ENCODE data around the gene CLEC3A.

DNA sequence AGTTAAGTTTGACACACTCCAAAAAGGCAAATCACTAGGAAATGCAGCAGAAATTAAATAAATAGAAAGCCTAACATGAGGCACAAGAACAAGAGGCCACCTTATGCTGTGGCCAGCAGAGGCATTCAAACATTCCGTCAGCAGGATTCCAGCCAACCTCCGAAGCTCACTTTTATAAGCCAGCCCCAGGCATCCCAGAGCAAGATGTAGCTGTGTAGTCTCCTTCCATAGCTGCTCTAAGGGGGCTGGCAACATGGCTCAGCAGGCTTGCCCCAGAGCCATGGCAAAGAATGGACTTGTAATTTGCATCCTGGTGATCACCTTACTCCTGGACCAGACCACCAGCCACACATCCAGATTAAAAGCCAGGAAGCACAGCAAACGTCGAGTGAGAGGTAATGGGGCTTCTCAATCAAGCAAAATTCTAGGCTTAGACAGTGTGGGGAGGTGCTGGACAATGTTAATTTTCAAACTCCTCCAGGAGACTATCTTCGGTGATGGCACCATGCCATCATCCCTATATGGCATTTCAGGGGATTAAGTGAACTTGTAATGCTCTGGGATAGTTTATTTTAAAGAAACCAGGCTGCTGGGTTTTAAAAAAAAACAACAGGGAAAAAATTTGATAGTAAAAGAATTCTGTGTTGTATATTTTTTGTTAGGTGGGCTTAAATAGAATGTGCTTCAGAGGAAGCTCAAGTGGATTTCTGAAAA, at the start of gene CLEC3A:
- TF ChIP-seq, protein P1, sequence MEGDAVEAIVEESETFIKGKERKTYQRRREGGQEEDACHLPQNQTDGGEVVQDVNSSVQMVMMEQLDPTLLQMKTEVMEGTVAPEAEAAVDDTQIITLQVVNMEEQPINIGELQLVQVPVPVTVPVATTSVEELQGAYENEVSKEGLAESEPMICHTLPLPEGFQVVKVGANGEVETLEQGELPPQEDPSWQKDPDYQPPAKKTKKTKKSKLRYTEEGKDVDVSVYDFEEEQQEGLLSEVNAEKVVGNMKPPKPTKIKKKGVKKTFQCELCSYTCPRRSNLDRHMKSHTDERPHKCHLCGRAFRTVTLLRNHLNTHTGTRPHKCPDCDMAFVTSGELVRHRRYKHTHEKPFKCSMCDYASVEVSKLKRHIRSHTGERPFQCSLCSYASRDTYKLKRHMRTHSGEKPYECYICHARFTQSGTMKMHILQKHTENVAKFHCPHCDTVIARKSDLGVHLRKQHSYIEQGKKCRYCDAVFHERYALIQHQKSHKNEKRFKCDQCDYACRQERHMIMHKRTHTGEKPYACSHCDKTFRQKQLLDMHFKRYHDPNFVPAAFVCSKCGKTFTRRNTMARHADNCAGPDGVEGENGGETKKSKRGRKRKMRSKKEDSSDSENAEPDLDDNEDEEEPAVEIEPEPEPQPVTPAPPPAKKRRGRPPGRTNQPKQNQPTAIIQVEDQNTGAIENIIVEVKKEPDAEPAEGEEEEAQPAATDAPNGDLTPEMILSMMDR (conservative IDR thresholded peaks at IDR 0.05 in 1 of 2, IDR thresholded peaks at IDR 0.05 in 1 of 2; ENCODE audit: extremely low read depth in 1 of 2, insufficient read depth in 1 of 2, low read depth in 1 of 2, low read length in 2 of 2): no peak
- TF ChIP-seq EZH2 (IDR thresholded peaks at IDR 0.05; ENCODE audit: borderline replicate concordance, low read length): no peak
